AG09309 (cell line): ENCODE data around the gene COL1A1.

ENCODE experiments used
- DNase-seq: peaks from one replicate; pipeline ENCODE4 v3.0.0-alpha.2; 2010; ENCODE audit warnings: low read depth
- H3K4me3 ChIP-seq: 2 replicates; pipeline ENCODE4 v1.5.1; 2011; ENCODE audit warnings: mild to moderate bottlenecking, low read depth, low read length, moderate library complexity; ENCODE audit not compliant: control insufficient read depth
- CTCF ChIP-seq: IDR thresholded peaks from 2 replicates; pipeline ENCODE4 v1.5.1; 2011; ENCODE audit warnings: mild to moderate bottlenecking, low read depth, low read length, inconsistent platforms; ENCODE audit not compliant: insufficient read depth, control insufficient read depth; ENCODE audit errors: missing control alignments

COL1A1 gene

GRCh38 chr17:50184611-50185398 lies 16.6 kb downstream of the COL1A1 start:
- no peak for TF ChIP-seq CTCF
- H3K4me3 ChIP-seq: peak overlapping the region; percentile 3
- no peak for DNase-seq

- no peak overlapping the region for H3K4me3 ChIP-seq
- TF ChIP-seq CTCF: peak; percentile 22
These were observed 17.4 kb downstream of the COL1A1 start for GRCh38 chr17:50184064-50184463.

GRCh38 chr17:50183421-50183994 lies 17.9 kb downstream of the COL1A1 start:
- no peak for DNase-seq
- H3K4me3 ChIP-seq: no peak overlapping the region
- TF ChIP-seq CTCF: no peak

More at GRCh38 chr17:50184064-50184463, 17.4 kb downstream of the COL1A1 start:
- DNase-seq: no peak

- no peak for TF ChIP-seq CTCF
- H3K4me3 ChIP-seq: no peak overlapping the region
- DNase-seq: no peak
These were observed 18.5 kb downstream of the COL1A1 start for GRCh38 chr17:50182783-50183420.

- DNase-seq: no peak
- TF ChIP-seq CTCF: peak; percentile 1
- no peak overlapping the region for H3K4me3 ChIP-seq
These were observed 19.6 kb downstream of the COL1A1 start for GRCh38 chr17:50181591-50182560.

GRCh38 chr17:50181144-50181543 lies 20.3 kb downstream of the COL1A1 start:
- no peak overlapping the region for H3K4me3 ChIP-seq
- no peak for TF ChIP-seq CTCF
- no peak for DNase-seq
